ENCODE data around the gene PTCD1. TPM values are rescaled to one million over a fixed set of nuclear protein-coding genes. Genes with fewer than 3 reads are reported as not detected.

The PTCD1 gene
- total RNA-seq, 6 experiments from 2014 or later, result 4.5 to 8.6 (median 6.7) TPM

- no peaks in the 10 kb centered on the region for H3K9me3 Mint-ChIP-seq
- peaks cover 28% of the 10 kb centered on the region for H3K36me3 Mint-ChIP-seq (ENCODE audit: low read depth)
- no peak overlapping the region for H3K27ac Mint-ChIP-seq
- peaks cover 11% of the 10 kb centered on the region for H3K4me1 Mint-ChIP-seq (ENCODE audit: low read depth)
- H3K4me3 Mint-ChIP-seq, result no peak overlapping the region
- no peak for DNase-seq
- H3K27me3 Mint-ChIP-seq (ENCODE audit: insufficient read depth), result peaks cover 2% of the 10 kb centered on the region; the same call in 1 of the 2 replicates
- TF ChIP-seq, protein P1, sequence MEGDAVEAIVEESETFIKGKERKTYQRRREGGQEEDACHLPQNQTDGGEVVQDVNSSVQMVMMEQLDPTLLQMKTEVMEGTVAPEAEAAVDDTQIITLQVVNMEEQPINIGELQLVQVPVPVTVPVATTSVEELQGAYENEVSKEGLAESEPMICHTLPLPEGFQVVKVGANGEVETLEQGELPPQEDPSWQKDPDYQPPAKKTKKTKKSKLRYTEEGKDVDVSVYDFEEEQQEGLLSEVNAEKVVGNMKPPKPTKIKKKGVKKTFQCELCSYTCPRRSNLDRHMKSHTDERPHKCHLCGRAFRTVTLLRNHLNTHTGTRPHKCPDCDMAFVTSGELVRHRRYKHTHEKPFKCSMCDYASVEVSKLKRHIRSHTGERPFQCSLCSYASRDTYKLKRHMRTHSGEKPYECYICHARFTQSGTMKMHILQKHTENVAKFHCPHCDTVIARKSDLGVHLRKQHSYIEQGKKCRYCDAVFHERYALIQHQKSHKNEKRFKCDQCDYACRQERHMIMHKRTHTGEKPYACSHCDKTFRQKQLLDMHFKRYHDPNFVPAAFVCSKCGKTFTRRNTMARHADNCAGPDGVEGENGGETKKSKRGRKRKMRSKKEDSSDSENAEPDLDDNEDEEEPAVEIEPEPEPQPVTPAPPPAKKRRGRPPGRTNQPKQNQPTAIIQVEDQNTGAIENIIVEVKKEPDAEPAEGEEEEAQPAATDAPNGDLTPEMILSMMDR (IDR thresholded peaks at IDR 0.05), result no peak
Observed at GRCh38 chr7:99460651-99461050, 22.1 kb upstream of the PTCD1 start.

GRCh38 chr7:99459087-99459486, 20.5 kb upstream of the PTCD1 start:
- Mint-ChIP-seq H3K4me3 (no peak overlapping the region), H3K27ac (peak overlapping the region; percentile 34; the same call in 1 of the 2 replicates)

DNA sequence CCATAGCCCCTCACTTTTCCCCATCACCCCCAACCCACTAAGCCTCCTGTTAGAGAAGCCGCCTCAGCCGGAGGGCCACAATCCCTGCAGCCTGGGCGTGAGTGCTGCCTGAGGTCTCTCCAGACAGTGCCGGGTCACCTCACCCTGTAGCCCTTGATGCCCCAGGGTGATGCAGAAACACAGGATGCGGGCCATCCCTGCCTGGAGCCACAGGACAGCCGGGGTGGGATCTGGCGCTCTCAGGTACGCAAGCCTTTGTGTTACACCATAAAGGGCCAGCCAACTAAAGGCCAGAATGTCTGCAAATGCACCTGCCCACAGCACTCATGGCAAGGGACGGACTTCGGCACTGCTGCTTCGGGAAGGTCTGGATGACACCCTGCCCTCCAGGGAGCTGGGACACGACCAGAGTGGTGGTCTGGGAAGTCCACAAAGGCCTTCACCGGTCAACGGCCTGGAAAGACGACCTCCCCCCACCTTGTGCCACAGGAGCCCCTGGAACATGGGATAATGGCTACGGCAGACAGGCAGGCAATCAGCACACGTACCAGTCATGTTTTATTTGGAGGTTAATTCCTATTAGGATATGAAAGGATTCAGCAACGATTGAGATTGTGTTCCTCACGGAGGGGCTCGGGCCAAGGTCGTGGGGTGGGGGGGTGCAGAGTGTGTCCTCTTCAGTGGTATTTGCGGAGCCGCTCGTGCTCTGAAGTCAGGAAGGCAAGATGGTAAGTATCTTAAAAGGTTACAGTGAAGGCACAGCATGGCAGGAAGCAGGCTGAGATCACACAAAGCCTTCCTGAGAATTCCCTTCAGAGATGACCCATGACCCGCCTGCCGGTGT, 19.3 kb upstream of the PTCD1 start:
- Mint-ChIP-seq H3K27ac (no peak overlapping the region; the same call in 1 of the 2 replicates), H3K4me1 (ENCODE audit: low read depth) (no peaks in the 10 kb centered on the region; the same call in 1 of the 2 replicates), H3K9me3 (no peaks in the 10 kb centered on the region), H3K36me3 (ENCODE audit: low read depth) (peaks cover 23% of the 10 kb centered on the region), H3K4me3 (no peak overlapping the region), H3K27me3 (ENCODE audit: insufficient read depth) (peaks cover 2% of the 10 kb centered on the region; the same call in 1 of the 2 replicates)
- TF ChIP-seq, protein P1 (IDR thresholded peaks at IDR 0.05), result no peak
- no peak for DNase-seq

More at GRCh38 chr7:99459087-99459486, 20.5 kb upstream of the PTCD1 start:
- TF ChIP-seq, protein P1 (IDR thresholded peaks at IDR 0.05), result peak; percentile 70
- Mint-ChIP-seq H3K4me1 (ENCODE audit: low read depth) (peaks cover 4% of the 10 kb centered on the region; the same call in 1 of the 2 replicates), H3K9me3 (no peaks in the 10 kb centered on the region), H3K36me3 (ENCODE audit: low read depth) (peaks cover 24% of the 10 kb centered on the region), H3K27me3 (ENCODE audit: insufficient read depth) (peaks cover 2% of the 10 kb centered on the region; the same call in 1 of the 2 replicates)
- DNase-seq, result peak; percentile 16

- H3K4me3 Mint-ChIP-seq, result no peak overlapping the region
- TF ChIP-seq, protein P1 (IDR thresholded peaks at IDR 0.05), result no peak
- peak overlapping the region; percentile 40; the same call in 1 of the 2 replicates for H3K27ac Mint-ChIP-seq
- DNase-seq, result no peak
- peaks cover 20% of the 10 kb centered on the region for H3K36me3 Mint-ChIP-seq (ENCODE audit: low read depth)
- H3K9me3 Mint-ChIP-seq, result no peaks in the 10 kb centered on the region
- peaks cover 2% of the 10 kb centered on the region; the same call in 1 of the 2 replicates for H3K27me3 Mint-ChIP-seq (ENCODE audit: insufficient read depth)
- H3K4me1 Mint-ChIP-seq (ENCODE audit: low read depth), result no peaks in the 10 kb centered on the region; the same call in 1 of the 2 replicates
Observed at GRCh38 chr7:99457050-99457649, 18.6 kb upstream of the PTCD1 start.

DNA sequence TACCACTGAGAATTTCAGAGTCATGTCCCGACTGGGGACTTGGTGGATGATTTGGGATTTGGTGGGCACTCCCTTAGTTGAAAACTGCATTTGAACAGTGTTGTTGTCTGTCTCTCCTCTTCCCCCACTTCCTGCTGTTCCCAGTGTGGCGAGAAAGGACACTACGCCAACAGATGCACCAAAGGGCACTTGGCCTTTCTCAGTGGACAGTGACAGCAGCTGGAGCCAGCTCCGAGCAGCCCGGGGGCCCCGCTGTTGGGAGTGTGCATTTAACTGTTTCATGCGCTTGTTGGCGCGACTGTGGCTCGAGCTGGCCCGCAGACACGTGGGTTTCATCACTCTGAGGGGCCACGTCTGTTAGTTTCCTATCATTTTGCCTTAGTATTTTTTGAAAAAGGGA, 17.7 kb upstream of the PTCD1 start:
- peaks cover 2% of the 10 kb centered on the region; the same call in 1 of the 2 replicates for H3K27me3 Mint-ChIP-seq (ENCODE audit: insufficient read depth)
- peaks cover 20% of the 10 kb centered on the region for H3K36me3 Mint-ChIP-seq (ENCODE audit: low read depth)
- H3K27ac Mint-ChIP-seq, result no peak overlapping the region; the same call in 1 of the 2 replicates
- H3K4me1 Mint-ChIP-seq (ENCODE audit: low read depth), result no peaks in the 10 kb centered on the region; the same call in 1 of the 2 replicates
- H3K9me3 Mint-ChIP-seq, result no peaks in the 10 kb centered on the region
- H3K4me3 Mint-ChIP-seq, result no peak overlapping the region
- TF ChIP-seq, protein P1 (IDR thresholded peaks at IDR 0.05), result no peak
- DNase-seq, result no peak
